GM12874 (cell line): Measurements from ENCODE around the gene RASAL1.

Source experiments
- TF ChIP-seq, protein P1 (sequence below): IDR thresholded peaks from 2 replicates; pipeline ENCODE4 v1.5.1; 2011; ENCODE audit warnings: low read depth, mild to moderate bottlenecking, control low read depth, low read length, moderate library complexity; ENCODE audit not compliant: insufficient read depth

Gene RASAL1

DNA sequence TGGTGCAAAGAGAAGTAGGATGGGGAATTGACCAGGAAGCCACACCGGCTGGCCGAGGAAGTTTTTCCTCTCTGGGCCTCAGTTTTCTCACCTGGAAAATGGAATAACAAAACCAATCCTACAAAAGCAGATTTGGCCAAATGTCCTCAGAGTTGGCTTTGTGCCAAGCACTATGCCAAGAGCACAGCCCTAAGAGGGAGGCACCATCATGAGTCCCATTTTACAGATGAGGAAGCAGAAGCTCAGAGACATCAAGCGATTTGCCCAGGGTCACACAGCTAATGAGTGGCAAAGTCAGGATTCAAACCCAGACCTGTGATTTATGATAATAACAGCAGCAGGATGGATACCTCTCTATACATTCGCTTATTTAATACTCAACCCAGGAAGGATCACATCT is 27.3 kb downstream of the RASAL1 start:
- TF ChIP-seq, protein P1, sequence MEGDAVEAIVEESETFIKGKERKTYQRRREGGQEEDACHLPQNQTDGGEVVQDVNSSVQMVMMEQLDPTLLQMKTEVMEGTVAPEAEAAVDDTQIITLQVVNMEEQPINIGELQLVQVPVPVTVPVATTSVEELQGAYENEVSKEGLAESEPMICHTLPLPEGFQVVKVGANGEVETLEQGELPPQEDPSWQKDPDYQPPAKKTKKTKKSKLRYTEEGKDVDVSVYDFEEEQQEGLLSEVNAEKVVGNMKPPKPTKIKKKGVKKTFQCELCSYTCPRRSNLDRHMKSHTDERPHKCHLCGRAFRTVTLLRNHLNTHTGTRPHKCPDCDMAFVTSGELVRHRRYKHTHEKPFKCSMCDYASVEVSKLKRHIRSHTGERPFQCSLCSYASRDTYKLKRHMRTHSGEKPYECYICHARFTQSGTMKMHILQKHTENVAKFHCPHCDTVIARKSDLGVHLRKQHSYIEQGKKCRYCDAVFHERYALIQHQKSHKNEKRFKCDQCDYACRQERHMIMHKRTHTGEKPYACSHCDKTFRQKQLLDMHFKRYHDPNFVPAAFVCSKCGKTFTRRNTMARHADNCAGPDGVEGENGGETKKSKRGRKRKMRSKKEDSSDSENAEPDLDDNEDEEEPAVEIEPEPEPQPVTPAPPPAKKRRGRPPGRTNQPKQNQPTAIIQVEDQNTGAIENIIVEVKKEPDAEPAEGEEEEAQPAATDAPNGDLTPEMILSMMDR, result no peak

DNA sequence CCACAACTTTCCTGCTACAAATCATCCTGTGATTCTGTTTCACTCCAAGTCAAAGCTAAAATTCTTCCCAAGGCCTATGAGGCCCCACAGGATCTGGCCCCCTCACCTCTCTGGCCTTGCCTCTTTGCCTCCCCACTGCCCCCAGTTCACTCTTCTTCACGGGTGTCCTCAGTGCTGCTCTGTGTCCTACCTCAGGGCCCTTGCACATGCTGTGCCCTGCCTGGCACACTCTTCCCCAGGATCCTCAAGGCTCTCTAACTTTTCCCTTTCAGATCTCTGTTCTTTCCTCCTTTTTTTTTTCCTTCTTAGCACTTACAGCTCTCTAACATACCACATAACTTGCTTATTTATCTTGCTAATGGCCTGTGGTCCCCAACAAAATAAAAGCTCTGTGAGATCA is 29.2 kb downstream of the RASAL1 start:
- TF ChIP-seq, protein P1, result no peak

DNA sequence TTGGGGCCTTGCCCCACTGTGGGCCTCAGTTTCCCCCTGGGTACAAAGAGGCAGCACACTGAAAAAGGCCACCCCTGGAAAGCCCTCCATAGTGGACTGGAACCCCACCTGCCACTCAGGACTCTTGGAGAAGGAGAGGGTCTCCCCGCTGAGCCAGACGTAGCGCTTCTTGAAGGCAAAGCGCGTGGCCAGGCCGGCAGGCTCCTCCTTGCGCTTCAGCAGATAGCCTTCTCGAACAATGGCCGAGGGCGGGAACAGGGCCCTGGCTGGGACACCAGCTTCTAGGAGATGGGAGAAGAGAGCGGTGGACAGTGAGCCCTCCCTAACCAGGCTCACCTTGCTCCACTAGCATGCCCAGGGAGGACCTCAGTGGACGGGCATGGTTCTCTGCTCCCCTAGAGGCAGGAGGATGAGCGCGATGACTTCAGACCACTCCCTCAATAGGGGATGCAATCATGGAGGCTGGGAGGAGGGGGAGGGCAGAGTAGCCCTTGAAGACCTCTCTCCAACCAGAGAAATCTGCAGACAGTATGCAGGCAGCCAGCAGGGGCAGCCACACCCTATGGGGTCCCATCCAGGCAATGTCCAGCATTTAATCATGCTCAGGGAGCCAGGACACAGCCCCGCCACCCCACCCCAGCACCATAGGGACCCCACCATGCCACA is 29.8 kb downstream of the RASAL1 start:
- TF ChIP-seq, protein P1, result no peak

DNA sequence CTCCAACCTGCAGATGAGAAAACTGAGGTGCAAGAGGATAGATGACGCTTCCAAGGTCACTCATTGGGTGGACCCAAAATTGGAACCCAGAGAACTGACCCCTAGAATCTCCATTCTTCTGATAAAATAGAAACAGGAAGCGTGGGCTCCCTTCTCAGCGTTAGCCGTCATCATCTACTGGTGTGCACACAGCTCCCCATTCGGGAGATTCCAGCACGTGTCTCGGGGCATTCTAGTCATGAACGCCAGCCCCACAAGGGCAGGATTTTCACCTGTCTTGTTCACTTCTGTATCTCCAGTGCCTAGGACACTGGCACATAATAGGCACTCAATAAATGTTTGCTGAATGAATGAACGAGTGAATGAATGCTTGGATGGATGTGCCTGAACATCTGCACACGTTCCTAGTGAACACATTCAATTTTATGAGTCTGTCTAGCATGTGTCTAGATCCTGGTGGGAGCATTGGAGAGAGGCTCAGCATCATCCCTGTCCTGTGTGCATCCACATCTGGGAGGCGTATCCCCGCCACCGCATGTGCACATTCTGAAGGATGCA is 30.5 kb downstream of the RASAL1 start:
- TF ChIP-seq, protein P1, result no peak

DNA sequence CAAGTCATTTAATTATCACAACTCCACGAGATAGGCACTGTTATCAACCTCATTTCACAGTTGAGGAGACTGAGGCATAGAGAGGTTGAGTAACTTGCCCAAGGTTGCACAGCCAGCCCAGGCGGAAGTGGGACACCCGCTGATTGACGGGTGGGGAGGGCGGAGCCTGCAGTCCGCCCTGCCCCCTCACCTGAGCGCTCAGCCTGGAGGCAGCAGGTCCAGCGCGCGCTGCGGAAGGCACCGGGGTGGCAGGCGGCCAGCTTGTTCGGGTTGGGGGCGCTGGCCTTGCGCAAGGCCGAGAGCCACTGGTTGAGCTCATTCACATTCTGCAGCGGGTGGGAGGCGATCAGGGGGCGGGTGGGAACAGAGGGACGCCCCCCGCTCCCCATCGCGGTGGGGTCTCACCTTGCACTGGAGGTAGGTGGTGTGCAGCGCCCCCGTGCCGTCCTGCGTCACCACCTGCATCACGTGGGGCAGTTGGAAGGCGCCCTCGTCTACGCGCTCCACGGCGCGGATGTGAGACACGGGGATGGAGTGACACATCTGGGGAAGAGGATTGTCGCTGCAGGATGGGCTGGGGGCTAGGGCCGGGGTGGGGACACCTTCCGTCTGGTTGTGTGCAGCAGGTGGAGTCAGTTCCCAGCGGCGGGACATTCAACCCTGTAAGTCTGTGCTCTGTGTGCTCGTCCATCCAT is 31.7 kb downstream of the RASAL1 start:
- TF ChIP-seq, protein P1, result no peak

DNA sequence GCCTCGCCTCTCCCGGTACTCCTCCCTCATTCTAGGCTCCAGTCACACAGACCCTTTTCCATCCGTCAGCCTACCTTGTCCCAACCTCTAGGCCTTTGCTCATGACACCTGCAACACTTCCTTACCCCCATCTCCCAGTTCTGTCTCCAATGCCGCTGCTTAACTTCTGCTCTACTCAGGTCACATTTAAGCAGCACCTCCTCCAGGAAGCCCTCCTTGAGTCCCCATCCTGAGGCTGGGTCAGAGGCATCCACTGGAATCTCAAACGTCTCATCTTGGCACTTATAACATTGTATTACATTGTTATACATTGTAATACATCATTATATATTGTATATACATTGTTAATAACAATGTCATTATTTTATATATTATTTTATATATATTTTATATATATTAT is 32.8 kb downstream of the RASAL1 start:
- TF ChIP-seq, protein P1, result no peak

DNA sequence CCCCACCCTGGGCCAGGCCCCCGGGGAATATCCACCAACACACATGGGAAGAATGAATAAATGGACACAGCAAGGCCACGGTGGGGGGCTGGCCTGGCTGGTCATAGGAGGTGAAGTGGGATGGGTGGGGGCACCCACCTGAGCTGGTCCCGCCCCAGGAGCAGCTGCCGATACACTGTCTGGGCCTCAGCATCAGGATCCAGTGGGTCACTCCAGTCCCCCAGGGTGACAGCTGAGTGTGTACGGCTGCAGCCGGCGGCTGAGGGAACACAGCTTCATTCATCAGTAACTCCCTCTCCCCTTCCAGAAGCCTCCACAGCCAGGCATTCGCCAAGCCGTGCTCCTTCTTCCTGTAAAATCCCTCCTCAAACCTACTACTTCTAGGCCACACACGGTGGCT is 33.8 kb downstream of the RASAL1 start:
- TF ChIP-seq, protein P1, result no peak
